Measurements from ENCODE around the gene PGLYRP1. TPM values are rescaled to one million over a fixed set of nuclear protein-coding genes. Genes with fewer than 3 reads are reported as not detected.
A peak's percentile ranks its signal among the peaks of the same experiment; 100 is the strongest.

The PGLYRP1 gene
- total and polyA plus RNA-seq, 4 donors, result 0.25 to 13.9 (median 0.76) TPM

DNA sequence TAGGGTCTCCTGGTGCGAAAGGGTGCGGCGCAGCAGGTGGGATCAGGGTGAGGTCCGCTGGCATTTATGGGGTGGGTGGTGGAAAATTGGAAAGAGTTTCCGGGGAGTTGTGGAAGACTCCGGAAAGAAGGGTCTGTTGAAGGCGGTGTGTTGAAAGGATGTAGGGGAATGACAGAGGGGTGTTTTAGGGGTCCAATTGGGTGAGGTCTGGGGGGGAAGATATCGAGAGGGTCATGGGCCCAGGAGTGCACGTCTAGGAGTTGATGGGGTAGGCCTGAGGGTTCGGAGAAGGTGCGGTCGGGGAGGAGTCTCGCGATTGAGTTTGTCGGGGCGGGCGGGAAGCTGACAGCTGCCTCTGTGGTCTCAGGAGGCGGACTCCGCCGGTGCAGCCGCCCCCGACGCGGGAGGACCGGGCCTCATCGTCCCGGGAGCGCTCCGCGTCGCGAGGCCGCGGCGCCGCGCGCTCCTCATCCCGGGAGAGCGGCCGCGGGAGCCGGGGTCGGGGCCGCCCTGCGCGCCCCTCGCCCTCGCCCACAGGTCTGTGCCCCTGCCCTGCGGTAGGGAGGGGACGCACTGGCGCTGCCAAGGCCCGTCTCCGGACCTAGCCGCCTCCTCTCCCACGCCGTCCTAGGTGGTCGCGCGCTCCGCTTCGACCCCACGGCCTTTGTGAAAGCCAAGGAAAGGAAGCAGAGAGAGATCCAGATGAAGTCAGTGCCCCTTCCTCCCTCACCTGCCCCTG is 7.0 kb downstream of the PGLYRP1 start:
- 11% methylated on average over 63 of the region's 63 CpGs for WGBS
- Histone ChIP-seq H3K36me3 (ENCODE audit: control insufficient read depth in 4 of 4, insufficient read depth in 3 of 4, low read depth in 1 of 4, low read length in 3 of 4) (peaks cover 0 to 5% (median 0%) of the 10 kb centered on the region in 4 donors), H3K27ac (ENCODE audit: low read depth in 1 of 2, low read length in 2 of 2) (no peak overlapping the region), H3K27me3 (ENCODE audit: control insufficient read depth in 4 of 4, insufficient read depth in 4 of 4, low read length in 3 of 4) (no peaks in the 10 kb centered on the region), H3K4me1 (ENCODE audit: control insufficient read depth in 4 of 4, insufficient read depth in 4 of 4, low read length in 3 of 4) (peaks cover 8 to 24% (median 15%) of the 10 kb centered on the region in 4 donors), H3K9ac (ENCODE audit: low read depth in 1 of 2, low read length in 2 of 2) (no peak overlapping the region), H3K9me3 (ENCODE audit: control insufficient read depth in 4 of 4, low read length in 3 of 4) (no peaks in the 10 kb centered on the region), H3K4me3 (ENCODE audit: low read depth in 1 of 3, low read length in 3 of 3) (peak overlapping the region; percentile 64 to 67 (median 67))
- TF ChIP-seq JUND (IDR thresholded peaks at IDR 0.05), result no peak
- TF ChIP-seq FOXA2 (IDR thresholded peaks at IDR 0.05), result no peak
- no peak for TF ChIP-seq YY1 (IDR thresholded peaks at IDR 0.05)
- no peak for TF ChIP-seq NR2F2 (IDR thresholded peaks at IDR 0.05)
- no peak for TF ChIP-seq GABPA (IDR thresholded peaks at IDR 0.05 in 1 of 2, conservative IDR thresholded peaks at IDR 0.05 in 1 of 2)
- TF ChIP-seq HNF4G (IDR thresholded peaks at IDR 0.05), result no peak
- no peak for TF ChIP-seq FOXA1 (IDR thresholded peaks at IDR 0.05)
- no peak for DNase-seq (ENCODE audit: low spot score)

DNA sequence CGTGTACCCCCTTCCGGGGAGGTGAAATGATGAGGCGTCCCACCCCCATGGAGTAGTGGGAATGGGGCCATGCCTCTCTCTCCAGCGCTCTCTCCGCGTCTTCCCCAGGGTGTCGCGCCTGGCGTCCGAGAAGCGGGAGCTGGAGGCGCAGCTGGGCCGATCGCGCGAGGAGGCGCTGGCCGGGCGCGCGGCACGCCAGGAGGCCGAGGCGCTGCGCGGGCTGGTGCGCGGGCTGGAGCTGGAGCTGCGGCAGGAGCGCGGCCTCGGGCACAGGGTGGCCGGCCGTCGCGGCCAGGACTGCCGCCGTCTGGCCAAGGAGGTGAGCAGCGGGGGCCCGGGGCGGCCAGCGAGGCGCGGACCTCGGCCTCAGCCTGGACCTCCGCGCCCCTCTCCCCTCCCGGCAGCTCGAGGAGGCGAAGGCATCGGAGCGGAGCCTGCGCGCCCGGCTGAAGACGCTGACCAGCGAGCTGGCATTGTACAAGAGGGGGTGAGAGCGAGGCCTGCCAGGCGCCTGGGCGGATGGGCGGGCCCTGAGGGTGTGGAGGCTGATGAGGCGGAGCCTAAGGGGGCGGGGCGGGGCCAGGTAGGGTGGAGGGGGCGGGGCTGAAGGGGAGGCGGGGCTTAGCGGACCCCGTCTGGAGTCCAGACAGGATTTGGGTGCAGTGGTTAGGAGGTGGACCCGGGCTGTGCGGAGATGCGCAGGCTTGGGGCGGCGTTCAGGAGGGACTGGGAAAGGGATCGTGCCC is 7.7 kb downstream of the PGLYRP1 start:
- Histone ChIP-seq H3K4me1 (ENCODE audit: control insufficient read depth in 4 of 4, insufficient read depth in 4 of 4, low read length in 3 of 4) (peaks cover 8 to 24% (median 15%) of the 10 kb centered on the region in 4 donors), H3K9ac (ENCODE audit: low read depth in 1 of 2, low read length in 2 of 2) (no peak overlapping the region), H3K27me3 (ENCODE audit: control insufficient read depth in 4 of 4, insufficient read depth in 4 of 4, low read length in 3 of 4) (no peaks in the 10 kb centered on the region), H3K4me3 (ENCODE audit: low read depth in 1 of 3, low read length in 3 of 3) (peak overlapping the region in 1 of 3 donors; percentile 31), H3K36me3 (ENCODE audit: control insufficient read depth in 4 of 4, insufficient read depth in 3 of 4, low read depth in 1 of 4, low read length in 3 of 4) (peaks cover 0 to 5% (median 0%) of the 10 kb centered on the region in 4 donors), H3K9me3 (ENCODE audit: control insufficient read depth in 4 of 4, low read length in 3 of 4) (no peaks in the 10 kb centered on the region), H3K27ac (ENCODE audit: low read depth in 1 of 2, low read length in 2 of 2) (no peak overlapping the region)
- DNase-seq (ENCODE audit: low spot score), result peak; percentile 60
- no peak for TF ChIP-seq SP1 (IDR thresholded peaks at IDR 0.05)
- TF ChIP-seq RXRA (IDR thresholded peaks at IDR 0.05), result no peak
- TF ChIP-seq FOXA1 (IDR thresholded peaks at IDR 0.05), result no peak
- no peak for TF ChIP-seq MAX (IDR thresholded peaks at IDR 0.05)
- TF ChIP-seq HNF4A (conservative IDR thresholded peaks at IDR 0.05), result no peak
- no peak for TF ChIP-seq RAD21 (IDR thresholded peaks at IDR 0.05)
- no peak for TF ChIP-seq JUND (IDR thresholded peaks at IDR 0.05)
- TF ChIP-seq TAF1 (conservative IDR thresholded peaks at IDR 0.05), result no peak
- no peak for TF ChIP-seq ZBTB33 (IDR thresholded peaks at IDR 0.05)
- TF ChIP-seq HNF4G (IDR thresholded peaks at IDR 0.05), result no peak
- TF ChIP-seq, protein P1, sequence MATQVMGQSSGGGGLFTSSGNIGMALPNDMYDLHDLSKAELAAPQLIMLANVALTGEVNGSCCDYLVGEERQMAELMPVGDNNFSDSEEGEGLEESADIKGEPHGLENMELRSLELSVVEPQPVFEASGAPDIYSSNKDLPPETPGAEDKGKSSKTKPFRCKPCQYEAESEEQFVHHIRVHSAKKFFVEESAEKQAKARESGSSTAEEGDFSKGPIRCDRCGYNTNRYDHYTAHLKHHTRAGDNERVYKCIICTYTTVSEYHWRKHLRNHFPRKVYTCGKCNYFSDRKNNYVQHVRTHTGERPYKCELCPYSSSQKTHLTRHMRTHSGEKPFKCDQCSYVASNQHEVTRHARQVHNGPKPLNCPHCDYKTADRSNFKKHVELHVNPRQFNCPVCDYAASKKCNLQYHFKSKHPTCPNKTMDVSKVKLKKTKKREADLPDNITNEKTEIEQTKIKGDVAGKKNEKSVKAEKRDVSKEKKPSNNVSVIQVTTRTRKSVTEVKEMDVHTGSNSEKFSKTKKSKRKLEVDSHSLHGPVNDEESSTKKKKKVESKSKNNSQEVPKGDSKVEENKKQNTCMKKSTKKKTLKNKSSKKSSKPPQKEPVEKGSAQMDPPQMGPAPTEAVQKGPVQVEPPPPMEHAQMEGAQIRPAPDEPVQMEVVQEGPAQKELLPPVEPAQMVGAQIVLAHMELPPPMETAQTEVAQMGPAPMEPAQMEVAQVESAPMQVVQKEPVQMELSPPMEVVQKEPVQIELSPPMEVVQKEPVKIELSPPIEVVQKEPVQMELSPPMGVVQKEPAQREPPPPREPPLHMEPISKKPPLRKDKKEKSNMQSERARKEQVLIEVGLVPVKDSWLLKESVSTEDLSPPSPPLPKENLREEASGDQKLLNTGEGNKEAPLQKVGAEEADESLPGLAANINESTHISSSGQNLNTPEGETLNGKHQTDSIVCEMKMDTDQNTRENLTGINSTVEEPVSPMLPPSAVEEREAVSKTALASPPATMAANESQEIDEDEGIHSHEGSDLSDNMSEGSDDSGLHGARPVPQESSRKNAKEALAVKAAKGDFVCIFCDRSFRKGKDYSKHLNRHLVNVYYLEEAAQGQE (IDR thresholded peaks at IDR 0.05), result no peak
- no peak for TF ChIP-seq FOXA2 (IDR thresholded peaks at IDR 0.05)
- no peak for TF ChIP-seq EGR1 (IDR thresholded peaks at IDR 0.05; ENCODE audit: low read depth in 2 of 2)
- TF ChIP-seq YY1 (IDR thresholded peaks at IDR 0.05), result no peak
- 13% methylated on average over 74 of the region's 74 CpGs for WGBS

All from liver (tissue), 9 donors.